Caco-2 (cell line): ENCODE measurements around the gene ESPN. TPM values are rescaled to one million over a fixed set of nuclear protein-coding genes. Genes with fewer than 3 reads are reported as not detected.

Source experiments
- BruUV-seq: library from RNA; stranded (reverse); fragments of 400-500 nt; replicated peaks from 2 replicates; lab custom pipeline; 2021; lab: Mats Ljungman, UMichigan
- CTCF ChIA-PET: fragments of 300-600 bp; sonication (Branson Sonifier 250); formaldehyde crosslinking; loops from one replicate; lab custom pipeline; 2022; ENCODE audit warnings: antibody characterized with exemption; lab: Charles Lee
- POLR2A ChIA-PET: fragments of 300-600 bp; sonication (Branson Sonifier 250); formaldehyde crosslinking; loops from one replicate; lab custom pipeline; 2022; ENCODE audit warnings: antibody characterized with exemption; lab: Charles Lee
- DNase-seq, 2 experiments: peaks; one replicate each; pipeline versions ENCODE4 v3.0.0 to v3.0.0-alpha.2; 2020 to 2022
- H3K27me3 ChIP-seq: replicated peaks from 2 replicates; pipeline ENCODE4 v1.6.0; 2011; ENCODE audit warnings: low read length; ENCODE audit not compliant: control insufficient read depth, insufficient read depth
- H3K36me3 ChIP-seq: 2 replicates; pipeline ENCODE4 v1.5.1; 2011; ENCODE audit warnings: low read length; ENCODE audit not compliant: control insufficient read depth, insufficient read depth
- H3K4me1 ChIP-seq: fragments of 250-450 bp; sonication (Bioruptor Pico); 2 replicates; pipeline ENCODE4 v1.5.1; 2020; ENCODE audit warnings: mild to moderate bottlenecking
- H3K4me3 ChIP-seq: 2 replicates; pipeline ENCODE4 v1.5.1; 2011; ENCODE audit warnings: low read depth, mild to moderate bottlenecking, control low read depth, low read length
- H3K9me3 ChIP-seq: fragments of 250-450 bp; sonication (Bioruptor Pico); 2 replicates; pipeline ENCODE4 v1.5.1; 2020; ENCODE audit warnings: mild to moderate bottlenecking, moderate library complexity
- H3K27ac Mint-ChIP-seq: one replicate; pipeline ENCODE4 v1.8.0; 2022; ENCODE audit warnings: mixed read lengths; ENCODE audit not compliant: unreplicated experiment
- H3K27me3 Mint-ChIP-seq: one replicate; pipeline ENCODE4 v1.8.0; 2022; ENCODE audit warnings: mixed read lengths; ENCODE audit not compliant: insufficient read depth, unreplicated experiment
- H3K36me3 Mint-ChIP-seq: one replicate; pipeline ENCODE4 v1.8.0; 2022; ENCODE audit warnings: mild to moderate bottlenecking, mixed read lengths; ENCODE audit not compliant: insufficient read depth, unreplicated experiment
- H3K4me1 Mint-ChIP-seq: one replicate; pipeline ENCODE4 v1.8.0; 2022; ENCODE audit warnings: low read depth, mixed read lengths; ENCODE audit not compliant: unreplicated experiment
- H3K4me3 Mint-ChIP-seq: one replicate; pipeline ENCODE4 v1.8.0; 2022; ENCODE audit warnings: mild to moderate bottlenecking, moderate library complexity, mixed read lengths; ENCODE audit not compliant: unreplicated experiment
- H3K9me3 Mint-ChIP-seq: one replicate; pipeline ENCODE4 v1.8.0; 2022; ENCODE audit warnings: mixed read lengths; ENCODE audit not compliant: unreplicated experiment
- intact Hi-C: fragments of 100-400 bp; cut with micrococcal nuclease; formaldehyde crosslinking; loops from one replicate; pipeline ENCODE4 v1.10.0; 2022; ENCODE audit not compliant: unreplicated experiment
- total RNA-seq: library from RNA; stranded (reverse); gene quantifications from 2 replicates; pipeline ENCODE4 v1.2.3, GENCODE V29; 2022
- TF ChIP-seq, protein P1 (sequence below), 2 experiments: fragments of 200-600 bp in 1 of 2; IDR thresholded peaks; 1 replicate in 1 of 2; 2 replicates in 1 of 2; pipeline versions ENCODE4 v1.5.1 to v1.8.0; 2011 to 2022; ENCODE audit warnings: antibody characterized with exemption in 1 of 2, control low read depth in 1 of 2, inconsistent platforms in 1 of 2, low read depth in 1 of 2, low read length in 1 of 2, mild to moderate bottlenecking in 1 of 2, moderate library complexity in 1 of 2; ENCODE audit not compliant: insufficient read depth in 1 of 2, severe bottlenecking in 1 of 2, unreplicated experiment in 1 of 2

ESPN gene
- total RNA-seq, 1 experiment from 2014 or later: 16.3 TPM

DNA sequence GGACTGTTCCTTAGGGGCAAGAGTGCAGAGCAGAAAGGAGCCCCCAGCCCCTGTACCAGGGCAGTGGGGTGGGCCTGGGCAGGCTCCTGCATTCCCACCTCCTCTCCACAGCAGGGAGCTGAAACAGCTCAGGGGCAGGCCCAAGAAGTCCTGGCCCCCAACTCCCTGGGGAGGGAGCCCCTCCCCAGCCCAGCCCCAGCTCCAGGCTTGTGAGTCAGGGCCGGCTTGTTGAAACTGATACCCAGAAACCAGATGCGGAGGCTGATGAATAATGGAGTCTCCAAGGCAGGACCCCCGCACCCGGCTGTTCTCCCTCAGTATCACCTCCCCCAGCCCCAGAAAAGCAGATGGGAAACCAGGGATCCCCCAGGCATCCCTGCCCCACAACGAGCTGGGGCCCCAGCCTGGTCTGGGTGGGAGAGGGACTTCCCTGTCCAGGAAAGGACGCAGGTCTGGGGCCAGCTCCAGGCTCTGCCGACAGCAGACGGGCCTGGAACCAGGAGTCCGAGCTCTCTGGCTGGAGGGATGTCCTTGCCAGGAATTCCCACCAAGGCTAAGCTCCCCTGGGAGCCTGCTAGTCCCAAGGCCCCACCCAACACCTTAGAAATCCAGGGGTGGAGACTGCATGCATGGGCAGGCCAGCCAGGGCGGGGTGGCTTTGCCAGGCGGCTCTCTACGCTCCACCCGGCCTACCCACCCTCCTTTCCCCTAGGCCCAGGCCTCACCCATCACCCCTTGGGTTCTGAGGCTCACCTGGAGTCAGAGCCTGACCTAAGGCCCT lies 64.2 kb downstream of the ESPN start:
- POLR2A ChIA-PET: no interaction called here
- H3K9me3 ChIP-seq: no peaks in the 10 kb centered on the region
- no peak for DNase-seq
- BruUV-seq: no TSS peak
- H3K36me3 Mint-ChIP-seq: no peaks in the 10 kb centered on the region
- no peaks in the 10 kb centered on the region for H3K27me3 Mint-ChIP-seq
- peaks cover 9% of the 10 kb centered on the region for H3K4me1 Mint-ChIP-seq
- peaks cover 10% of the 10 kb centered on the region; the same call in 1 of the 2 replicates for H3K4me1 ChIP-seq
- H3K27me3 ChIP-seq: no peaks in the 10 kb centered on the region
- no peaks in the 10 kb centered on the region for H3K36me3 ChIP-seq
- no peak overlapping the region for H3K4me3 ChIP-seq
- TF ChIP-seq, protein P1, sequence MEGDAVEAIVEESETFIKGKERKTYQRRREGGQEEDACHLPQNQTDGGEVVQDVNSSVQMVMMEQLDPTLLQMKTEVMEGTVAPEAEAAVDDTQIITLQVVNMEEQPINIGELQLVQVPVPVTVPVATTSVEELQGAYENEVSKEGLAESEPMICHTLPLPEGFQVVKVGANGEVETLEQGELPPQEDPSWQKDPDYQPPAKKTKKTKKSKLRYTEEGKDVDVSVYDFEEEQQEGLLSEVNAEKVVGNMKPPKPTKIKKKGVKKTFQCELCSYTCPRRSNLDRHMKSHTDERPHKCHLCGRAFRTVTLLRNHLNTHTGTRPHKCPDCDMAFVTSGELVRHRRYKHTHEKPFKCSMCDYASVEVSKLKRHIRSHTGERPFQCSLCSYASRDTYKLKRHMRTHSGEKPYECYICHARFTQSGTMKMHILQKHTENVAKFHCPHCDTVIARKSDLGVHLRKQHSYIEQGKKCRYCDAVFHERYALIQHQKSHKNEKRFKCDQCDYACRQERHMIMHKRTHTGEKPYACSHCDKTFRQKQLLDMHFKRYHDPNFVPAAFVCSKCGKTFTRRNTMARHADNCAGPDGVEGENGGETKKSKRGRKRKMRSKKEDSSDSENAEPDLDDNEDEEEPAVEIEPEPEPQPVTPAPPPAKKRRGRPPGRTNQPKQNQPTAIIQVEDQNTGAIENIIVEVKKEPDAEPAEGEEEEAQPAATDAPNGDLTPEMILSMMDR (IDR thresholded peaks at IDR 0.05; ENCODE audit: insufficient read depth in 1 of 2, low read depth in 1 of 2, low read length in 1 of 2, severe bottlenecking in 1 of 2, unreplicated experiment in 1 of 2): no peak
- no peak overlapping the region for H3K4me3 Mint-ChIP-seq
- H3K27ac Mint-ChIP-seq: no peak overlapping the region
- CTCF ChIA-PET: interaction anchor here (0.6 to 3.2 kb wide), 4 partner anchors 9 to 93 kb away, joined by 3 to 16 read pairs (median 4); no protein-coding TSS in a partner anchor
- H3K9me3 Mint-ChIP-seq: no peaks in the 10 kb centered on the region
- intact Hi-C loops: loop anchor here (1.0 kb wide), 1 partner anchor 65 kb away; no protein-coding TSS in a partner anchor

DNA sequence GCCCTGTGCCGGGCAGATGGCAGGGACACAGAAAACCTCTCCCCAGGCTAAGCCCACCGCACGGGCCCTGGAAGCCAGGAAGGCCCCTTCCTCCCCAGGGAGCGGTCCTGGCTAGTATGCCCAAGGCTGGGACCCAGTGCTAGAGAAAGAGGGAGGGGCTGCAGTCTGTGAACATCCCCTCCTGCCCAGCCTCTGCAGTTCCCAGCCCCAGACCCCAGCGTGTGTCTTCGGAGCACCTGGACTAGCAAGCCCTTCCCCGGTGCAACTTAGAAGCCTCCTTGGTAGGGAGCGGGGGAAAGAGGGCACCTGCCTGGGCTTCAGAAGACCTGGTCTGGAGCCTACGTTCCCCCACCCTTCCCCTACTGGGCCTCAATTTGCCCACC lies 64.8 kb downstream of the ESPN start:
- no peak overlapping the region for H3K27ac Mint-ChIP-seq
- intact Hi-C loops: loop anchor here (1.0 kb wide), 1 partner anchor 66 kb away; no protein-coding TSS in a partner anchor
- peaks cover 10% of the 10 kb centered on the region; the same call in 1 of the 2 replicates for H3K4me1 ChIP-seq
- no peaks in the 10 kb centered on the region for H3K27me3 ChIP-seq
- DNase-seq: no peak
- no peaks in the 10 kb centered on the region for H3K36me3 ChIP-seq
- H3K4me1 Mint-ChIP-seq: peaks cover 9% of the 10 kb centered on the region
- H3K36me3 Mint-ChIP-seq: no peaks in the 10 kb centered on the region
- BruUV-seq: no TSS peak
- TF ChIP-seq, protein P1 (IDR thresholded peaks at IDR 0.05; ENCODE audit: insufficient read depth in 1 of 2, low read depth in 1 of 2, low read length in 1 of 2, severe bottlenecking in 1 of 2, unreplicated experiment in 1 of 2): no peak
- H3K4me3 ChIP-seq: no peak overlapping the region
- ChIA-PET POLR2A (no interaction called here), CTCF (interaction anchor here (0.6 to 3.2 kb wide), 4 partner anchors 12 to 92 kb away, joined by 3 to 16 read pairs (median 4); no protein-coding TSS in a partner anchor)
- H3K9me3 ChIP-seq: no peaks in the 10 kb centered on the region
- H3K9me3 Mint-ChIP-seq: no peaks in the 10 kb centered on the region
- H3K4me3 Mint-ChIP-seq: no peak overlapping the region
- H3K27me3 Mint-ChIP-seq: no peaks in the 10 kb centered on the region

DNA sequence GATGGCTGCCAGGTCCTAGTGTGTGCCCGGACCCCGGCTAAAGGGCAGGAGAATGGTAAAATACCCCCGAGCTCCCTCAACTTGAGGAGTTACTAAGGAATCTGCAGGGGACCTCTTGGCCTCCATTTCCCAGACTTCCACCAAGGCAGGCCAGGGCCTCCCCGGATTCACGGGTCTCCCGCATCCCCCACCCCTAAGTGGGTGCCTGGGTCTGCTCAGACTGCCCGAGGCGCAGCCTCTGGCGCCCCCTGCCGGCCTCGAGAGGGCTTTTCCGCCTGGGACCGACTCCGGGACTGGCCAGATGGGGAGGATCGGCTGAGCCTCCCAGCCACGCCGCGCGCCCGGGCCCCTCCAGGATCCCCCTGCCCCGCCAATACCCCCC lies 65.2 kb downstream of the ESPN start:
- TF ChIP-seq, protein P1 (IDR thresholded peaks at IDR 0.05; ENCODE audit: insufficient read depth in 1 of 2, low read depth in 1 of 2, low read length in 1 of 2, severe bottlenecking in 1 of 2, unreplicated experiment in 1 of 2): peak; percentile 87 to 93
- POLR2A ChIA-PET: no interaction called here
- Histone ChIP-seq H3K36me3 (no peaks in the 10 kb centered on the region), H3K27me3 (no peaks in the 10 kb centered on the region), H3K9me3 (no peaks in the 10 kb centered on the region), H3K4me3 (peak overlapping the region; percentile 53), H3K4me1 (peaks cover 10% of the 10 kb centered on the region; the same call in 1 of the 2 replicates)
- peak; percentile 80 to 86 for DNase-seq
- H3K4me1 Mint-ChIP-seq: peaks cover 9% of the 10 kb centered on the region
- CTCF ChIA-PET: interaction anchor here (0.6 to 3.2 kb wide), 3 partner anchors 18 to 92 kb away, joined by 3 to 16 read pairs (median 3); no protein-coding TSS in a partner anchor
- BruUV-seq: no TSS peak
- H3K27ac Mint-ChIP-seq: no peak overlapping the region
- no peaks in the 10 kb centered on the region for H3K9me3 Mint-ChIP-seq
- intact Hi-C loops: loop anchor here (1.0 to 10.0 kb wide), 4 partner anchors 44 to 242 kb away; partner anchors contain the start of gene KLHL21
- H3K4me3 Mint-ChIP-seq: peak overlapping the region; percentile 88
- no peaks in the 10 kb centered on the region for H3K36me3 Mint-ChIP-seq
- H3K27me3 Mint-ChIP-seq: no peaks in the 10 kb centered on the region
